Measurements from ENCODE around the gene ENGASE. TPM values are rescaled to one million over a fixed set of nuclear protein-coding genes. Genes with fewer than 3 reads are reported as not detected.

ENGASE gene
- total RNA-seq, 1 experiment from 2014 or later, result 34.5 TPM

GRCh38 chr17:79109584-79109983, 35.0 kb downstream of the ENGASE start:
- H3K4me1 ChIP-seq (ENCODE audit: insufficient read depth, low read length), result peaks cover 5% of the 10 kb centered on the region; the same call in 1 of the 2 replicates
- no peak overlapping the region for H3K4me2 ChIP-seq (ENCODE audit: low read length)
- DNase-seq, result peak; percentile 20
- no peaks in the 10 kb centered on the region for H3K9me3 ChIP-seq (ENCODE audit: low read length)
- ChIA-PET POLR2A (ENCODE audit: unreplicated experiment) (no interaction called here), CTCF (interaction anchor here (0.6 kb wide), 1 partner anchor 100 kb away, joined by 6 read pairs; the partner anchor contains the start of gene CANT1)
- no TSS peak for BruUV-seq (replicated peaks)
- no peak overlapping the region for H3K27ac ChIP-seq (ENCODE audit: low read length)
- ATAC-seq, result peak; percentile 38; the same call in 1 of the 2 replicates
- no peaks in the 10 kb centered on the region for H3K79me2 ChIP-seq (ENCODE audit: low read length)
- no peak overlapping the region for H3K4me3 ChIP-seq (ENCODE audit: low read length)
- intact Hi-C loops (cut with micrococcal nuclease), result no loop called here
- no peaks in the 10 kb centered on the region for H3F3A ChIP-seq (ENCODE audit: low read length, unreplicated experiment)
- peak; percentile 66 for TF ChIP-seq CTCF (conservative IDR thresholded peaks at IDR 0.05; ENCODE audit: low read depth, low read length)
- no peak for TF ChIP-seq EZH2 (IDR thresholded peaks at IDR 0.05; ENCODE audit: low read length, unreplicated experiment)
- no peak for TF ChIP-seq EZH2phosphoT487 (IDR thresholded peaks at IDR 0.05; ENCODE audit: borderline replicate concordance, low read length)
- H3K36me3 ChIP-seq (ENCODE audit: low read depth, low read length), result no peaks in the 10 kb centered on the region
- no peaks in the 10 kb centered on the region for H3K9me2 ChIP-seq (replicated peaks; ENCODE audit: low read length)
- H3K9ac ChIP-seq (ENCODE audit: low read length), result no peak overlapping the region
- H3K27me3 ChIP-seq (ENCODE audit: low read length), result peaks cover 36% of the 10 kb centered on the region
- no peaks in the 10 kb centered on the region for H4K20me1 ChIP-seq (ENCODE audit: low read length)
- no peak overlapping the region for H2AFZ ChIP-seq (ENCODE audit: low read length)

GRCh38 chr17:79111097-79111496, 36.5 kb downstream of the ENGASE start:
- no peaks in the 10 kb centered on the region for H3K9me2 ChIP-seq (replicated peaks; ENCODE audit: low read length)
- no peak overlapping the region for H3K27ac ChIP-seq (ENCODE audit: low read length)
- ChIA-PET POLR2A (ENCODE audit: unreplicated experiment) (no interaction called here), CTCF (no interaction called here)
- H3K9ac ChIP-seq (ENCODE audit: low read length), result no peak overlapping the region
- intact Hi-C loops (cut with micrococcal nuclease), result no loop called here
- H4K20me1 ChIP-seq (ENCODE audit: low read length), result no peaks in the 10 kb centered on the region
- peaks cover 13% of the 10 kb centered on the region for H3K4me1 ChIP-seq (ENCODE audit: insufficient read depth, low read length)
- no peak overlapping the region for H2AFZ ChIP-seq (ENCODE audit: low read length)
- no peaks in the 10 kb centered on the region for H3K36me3 ChIP-seq (ENCODE audit: low read depth, low read length)
- no peak for ATAC-seq
- H3K27me3 ChIP-seq (ENCODE audit: low read length), result peaks cover 48% of the 10 kb centered on the region
- no peak overlapping the region for H3K4me2 ChIP-seq (ENCODE audit: low read length)
- no peaks in the 10 kb centered on the region for H3K9me3 ChIP-seq (ENCODE audit: low read length)
- no TSS peak for BruUV-seq (replicated peaks)
- no peaks in the 10 kb centered on the region for H3F3A ChIP-seq (ENCODE audit: low read length, unreplicated experiment)
- TF ChIP-seq EZH2 (IDR thresholded peaks at IDR 0.05; ENCODE audit: low read length, unreplicated experiment) (no peak), EZH2phosphoT487 (IDR thresholded peaks at IDR 0.05; ENCODE audit: borderline replicate concordance, low read length) (no peak), CTCF (conservative IDR thresholded peaks at IDR 0.05; ENCODE audit: low read depth, low read length) (no peak)
- DNase-seq, result no peak
- no peak overlapping the region for H3K4me3 ChIP-seq (ENCODE audit: low read length)
- no peaks in the 10 kb centered on the region for H3K79me2 ChIP-seq (ENCODE audit: low read length)

GRCh38 chr17:79112471-79112870, 37.8 kb downstream of the ENGASE start:
- no TSS peak for BruUV-seq (replicated peaks)
- no peak overlapping the region for H3K27ac ChIP-seq (ENCODE audit: low read length)
- no peak overlapping the region for H2AFZ ChIP-seq (ENCODE audit: low read length)
- intact Hi-C loops (cut with micrococcal nuclease), result no loop called here
- no peaks in the 10 kb centered on the region for H3F3A ChIP-seq (ENCODE audit: low read length, unreplicated experiment)
- no peaks in the 10 kb centered on the region for H3K9me2 ChIP-seq (replicated peaks; ENCODE audit: low read length)
- ATAC-seq (no peak), DNase-seq (no peak)
- no peaks in the 10 kb centered on the region for H3K79me2 ChIP-seq (ENCODE audit: low read length)
- H3K36me3 ChIP-seq (ENCODE audit: low read depth, low read length), result no peaks in the 10 kb centered on the region
- no peak for TF ChIP-seq EZH2 (IDR thresholded peaks at IDR 0.05; ENCODE audit: low read length, unreplicated experiment)
- no peak for TF ChIP-seq EZH2phosphoT487 (IDR thresholded peaks at IDR 0.05; ENCODE audit: borderline replicate concordance, low read length)
- TF ChIP-seq CTCF (conservative IDR thresholded peaks at IDR 0.05; ENCODE audit: low read depth, low read length), result no peak
- H3K9me3 ChIP-seq (ENCODE audit: low read length), result no peaks in the 10 kb centered on the region
- H3K9ac ChIP-seq (ENCODE audit: low read length), result no peak overlapping the region
- CTCF ChIA-PET, result no interaction called here
- POLR2A ChIA-PET (ENCODE audit: unreplicated experiment), result no interaction called here
- H3K4me2 ChIP-seq (ENCODE audit: low read length), result no peak overlapping the region
- no peak overlapping the region for H3K4me3 ChIP-seq (ENCODE audit: low read length)
- H4K20me1 ChIP-seq (ENCODE audit: low read length), result no peaks in the 10 kb centered on the region
- H3K4me1 ChIP-seq (ENCODE audit: insufficient read depth, low read length), result peaks cover 13% of the 10 kb centered on the region
- H3K27me3 ChIP-seq (ENCODE audit: low read length), result peaks cover 62% of the 10 kb centered on the region

Measured in PC-3 (cell line).